NB4 (cell line): Measurements from ENCODE around the gene IGSF9B.

Source experiments
- DNase-seq: peaks from one replicate; pipeline ENCODE4 v3.0.0; 2010; ENCODE audit warnings: low read depth
- H3K4me3 ChIP-seq: one replicate; pipeline ENCODE4 v1.5.1; 2011; ENCODE audit warnings: mild to moderate bottlenecking, low read depth, low read length, moderate library complexity
- CTCF ChIP-seq: IDR thresholded peaks from one replicate; pipeline ENCODE4 v1.5.1; 2012; ENCODE audit warnings: low read depth, low read length
- MAX ChIP-seq: IDR thresholded peaks from 2 replicates; pipeline ENCODE4 v1.6.1; 2011; ENCODE audit warnings: low read depth, low read length
- MYC ChIP-seq: IDR thresholded peaks from 2 replicates; pipeline ENCODE4 v1.6.1; 2011; ENCODE audit warnings: low read depth, low read length
- POLR2A ChIP-seq: IDR thresholded peaks from 2 replicates; pipeline ENCODE4 v1.6.1; 2011; ENCODE audit warnings: mild to moderate bottlenecking; ENCODE audit not compliant: insufficient read length; ENCODE audit errors: extremely low read depth

Gene IGSF9B

GRCh38 chr11:133913761-133914160, 43.0 kb downstream of the IGSF9B start:
- no peak overlapping the region for H3K4me3 ChIP-seq
- TF ChIP-seq CTCF = no peak
- TF ChIP-seq MYC = no peak
- no peak for TF ChIP-seq MAX
- DNase-seq = no peak

- no peak overlapping the region for H3K4me3 ChIP-seq
- peak; percentile 36 for DNase-seq
- TF ChIP-seq CTCF (peak; percentile 39), MAX (no peak), MYC (no peak), POLR2A (no peak)
Observed at GRCh38 chr11:133911171-133911570, 45.6 kb downstream of the IGSF9B start.

GRCh38 chr11:133910101-133910500, 46.7 kb downstream of the IGSF9B start:
- H3K4me3 ChIP-seq = no peak overlapping the region
- TF ChIP-seq POLR2A (no peak), MYC (no peak), CTCF (no peak), MAX (no peak)
- DNase-seq = no peak

GRCh38 chr11:133908827-133909226, 47.9 kb downstream of the IGSF9B start:
- no peak for DNase-seq
- no peak overlapping the region for H3K4me3 ChIP-seq
- TF ChIP-seq CTCF (no peak), POLR2A (no peak), MYC (no peak), MAX (no peak)

- no peak for TF ChIP-seq MYC
- no peak for TF ChIP-seq CTCF
- no peak for TF ChIP-seq MAX
- TF ChIP-seq POLR2A = no peak
- no peak for DNase-seq
Observed at GRCh38 chr11:133907841-133908241, 48.9 kb downstream of the IGSF9B start.

GRCh38 chr11:133907216-133907615, 49.6 kb downstream of the IGSF9B start:
- H3K4me3 ChIP-seq = no peak overlapping the region
- no peak for DNase-seq
- TF ChIP-seq MAX = no peak
- TF ChIP-seq POLR2A = no peak
- TF ChIP-seq MYC = no peak
- TF ChIP-seq CTCF = no peak

More at GRCh38 chr11:133907841-133908241, 48.9 kb downstream of the IGSF9B start:
- H3K4me3 ChIP-seq = no peak overlapping the region
